Type B pancreatic cell (in vitro differentiated cells): ENCODE measurements around the gene DGKQ. TPM values are rescaled to one million over a fixed set of nuclear protein-coding genes. Genes with fewer than 3 reads are reported as not detected.
"Not testable (repeated sequence)": the region's sequence is repeated elsewhere in the genome, so short reads cannot be mapped to it uniquely, and the experiment has no call there.

ENCODE experiments used
- DNase-seq: peaks from one replicate; pipeline ENCODE4 v3.0.0; 2021; ENCODE audit warnings: mixed read lengths; ENCODE audit not compliant: unreplicated experiment; ENCODE audit errors: extremely low spot score
- H3K27ac Mint-ChIP-seq: 2 replicates; pipeline ENCODE4 v1.8.0; 2021; ENCODE audit warnings: mild to moderate bottlenecking, mixed read lengths
- H3K27me3 Mint-ChIP-seq: 2 replicates; pipeline ENCODE4 v1.8.0; 2021; ENCODE audit warnings: mixed read lengths
- H3K36me3 Mint-ChIP-seq: 2 replicates; pipeline ENCODE4 v1.8.0; 2021; ENCODE audit warnings: mixed read lengths
- H3K4me1 Mint-ChIP-seq: one replicate; pipeline ENCODE4 v1.8.0; 2021; ENCODE audit warnings: mixed read lengths; ENCODE audit not compliant: unreplicated experiment
- H3K4me3 Mint-ChIP-seq: 2 replicates; pipeline ENCODE4 v1.8.0; 2021; ENCODE audit warnings: mild to moderate bottlenecking, mixed read lengths
- H3K9me3 Mint-ChIP-seq: 2 replicates; pipeline ENCODE4 v1.8.0; 2021; ENCODE audit warnings: mixed read lengths
- total RNA-seq: library from RNA; stranded (reverse); gene quantifications from 2 replicates; pipeline ENCODE4 v1.2.1, GENCODE V29; 2021; ENCODE audit warnings: low replicate concordance
- TF ChIP-seq, protein P1 (sequence below): fragments of 200-600 bp; sonication (generic); conservative IDR thresholded peaks from 2 replicates; pipeline ENCODE4 v1.5.0; 2021; ENCODE audit warnings: antibody characterized with exemption, mild to moderate bottlenecking

Gene DGKQ
- total RNA-seq, 1 donor from 2014 or later, result 17.0 TPM

DNA sequence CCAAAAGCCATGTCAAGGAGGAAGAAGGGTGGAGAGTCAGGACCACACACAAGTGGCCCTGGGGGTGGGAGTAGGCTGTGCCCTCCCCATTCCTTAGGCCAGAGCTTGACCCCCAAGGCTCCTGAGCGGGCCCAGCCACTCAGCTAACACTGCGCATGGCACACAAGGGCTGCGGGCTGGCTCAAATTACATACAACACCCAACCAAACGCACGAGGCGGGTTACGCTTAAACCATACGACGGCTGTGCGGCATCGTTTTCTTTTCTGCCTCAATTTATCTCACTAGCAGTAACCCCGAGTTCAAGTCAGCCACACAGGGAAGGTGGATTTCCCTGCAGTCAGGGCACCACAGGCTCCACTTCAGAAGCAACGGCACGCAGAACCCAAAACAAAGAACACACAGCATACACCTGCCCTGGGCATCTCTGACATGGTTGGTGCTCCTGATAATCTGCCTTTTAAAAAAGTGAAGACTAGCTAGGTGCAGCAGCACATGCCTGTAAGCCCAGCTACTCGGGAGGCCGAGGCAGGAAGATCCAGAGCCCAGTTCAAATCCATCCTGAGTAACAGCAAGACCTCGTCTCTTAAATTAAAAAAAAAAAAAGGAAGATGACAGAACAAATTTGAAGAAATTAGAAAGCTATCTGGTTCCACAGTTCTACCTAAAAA is 44.1 kb downstream of the DGKQ start:
- Mint-ChIP-seq H3K4me3 (peak overlapping the region; percentile 51), H3K4me1 (peaks cover 45% of the 10 kb centered on the region), H3K36me3 (peaks cover 3% of the 10 kb centered on the region), H3K9me3 (no peaks in the 10 kb centered on the region), H3K27ac (peak overlapping the region; percentile 39), H3K27me3 (no peaks in the 10 kb centered on the region)
- no peak for DNase-seq
- TF ChIP-seq, protein P1, sequence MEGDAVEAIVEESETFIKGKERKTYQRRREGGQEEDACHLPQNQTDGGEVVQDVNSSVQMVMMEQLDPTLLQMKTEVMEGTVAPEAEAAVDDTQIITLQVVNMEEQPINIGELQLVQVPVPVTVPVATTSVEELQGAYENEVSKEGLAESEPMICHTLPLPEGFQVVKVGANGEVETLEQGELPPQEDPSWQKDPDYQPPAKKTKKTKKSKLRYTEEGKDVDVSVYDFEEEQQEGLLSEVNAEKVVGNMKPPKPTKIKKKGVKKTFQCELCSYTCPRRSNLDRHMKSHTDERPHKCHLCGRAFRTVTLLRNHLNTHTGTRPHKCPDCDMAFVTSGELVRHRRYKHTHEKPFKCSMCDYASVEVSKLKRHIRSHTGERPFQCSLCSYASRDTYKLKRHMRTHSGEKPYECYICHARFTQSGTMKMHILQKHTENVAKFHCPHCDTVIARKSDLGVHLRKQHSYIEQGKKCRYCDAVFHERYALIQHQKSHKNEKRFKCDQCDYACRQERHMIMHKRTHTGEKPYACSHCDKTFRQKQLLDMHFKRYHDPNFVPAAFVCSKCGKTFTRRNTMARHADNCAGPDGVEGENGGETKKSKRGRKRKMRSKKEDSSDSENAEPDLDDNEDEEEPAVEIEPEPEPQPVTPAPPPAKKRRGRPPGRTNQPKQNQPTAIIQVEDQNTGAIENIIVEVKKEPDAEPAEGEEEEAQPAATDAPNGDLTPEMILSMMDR, result no peak

GRCh38 chr4:927566-927965 is 45.8 kb downstream of the DGKQ start:
- H3K9me3 Mint-ChIP-seq, DNase-seq, H3K27ac Mint-ChIP-seq, H3K27me3 Mint-ChIP-seq, H3K4me3 Mint-ChIP-seq, H3K36me3 Mint-ChIP-seq: not testable (repeated sequence)
- H3K4me1 Mint-ChIP-seq, result peaks cover 46% of the 10 kb centered on the region

DNA sequence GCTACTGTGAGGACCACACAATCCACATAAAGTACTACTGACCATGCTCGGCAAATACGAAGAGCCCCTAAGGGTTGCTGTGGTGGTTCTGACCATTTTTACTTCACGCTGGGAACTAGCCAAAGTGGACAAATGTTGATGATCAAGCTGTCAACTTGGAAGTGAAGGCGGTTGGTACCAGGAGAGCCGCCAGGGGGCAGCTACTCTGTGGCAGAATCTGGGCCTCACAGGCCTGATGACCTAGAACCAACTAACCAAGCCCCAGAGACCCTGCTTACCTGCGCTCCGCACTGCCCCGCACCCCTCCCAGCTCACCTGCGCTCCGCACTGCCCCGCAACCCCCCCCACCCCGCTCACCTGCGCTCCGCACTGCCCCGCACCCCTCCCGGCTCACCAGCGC is 46.8 kb downstream of the DGKQ start:
- Mint-ChIP-seq H3K4me3 (no peak overlapping the region), H3K27ac (peak overlapping the region; percentile 21), H3K9me3 (no peaks in the 10 kb centered on the region), H3K4me1 (peaks cover 45% of the 10 kb centered on the region), H3K36me3 (peaks cover 9% of the 10 kb centered on the region), H3K27me3 (no peaks in the 10 kb centered on the region)
- no peak for DNase-seq
- TF ChIP-seq, protein P1, result peak; percentile 70

- Mint-ChIP-seq H3K27me3 (no peaks in the 10 kb centered on the region), H3K27ac (peak overlapping the region; percentile 21), H3K4me1 (peaks cover 41% of the 10 kb centered on the region), H3K36me3 (peaks cover 9% of the 10 kb centered on the region), H3K9me3 (no peaks in the 10 kb centered on the region), H3K4me3 (no peak overlapping the region)
- DNase-seq, result no peak
- TF ChIP-seq, protein P1, result no peak
Observed at GRCh38 chr4:925771-926500, 47.4 kb downstream of the DGKQ start.

DNA sequence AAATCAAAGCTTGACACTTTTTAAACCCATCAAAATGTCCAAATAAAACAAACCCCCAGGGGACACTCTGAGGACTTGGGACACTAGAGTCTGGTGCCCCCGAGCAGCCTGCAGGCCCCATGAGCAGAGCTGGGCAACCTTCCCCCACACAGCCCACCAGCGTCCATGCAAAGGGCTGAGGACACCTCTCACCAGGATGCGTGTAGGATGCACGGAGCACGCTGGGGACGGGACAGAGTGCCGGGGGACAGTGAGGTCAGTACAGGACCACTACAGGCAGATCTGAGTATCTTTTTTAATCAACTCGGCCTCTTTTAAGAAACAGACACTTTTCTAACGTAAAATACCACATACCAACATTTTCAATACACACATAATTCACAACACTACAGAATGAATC is 48.2 kb downstream of the DGKQ start:
- Mint-ChIP-seq H3K4me3 (no peak overlapping the region), H3K36me3 (peaks cover 9% of the 10 kb centered on the region), H3K9me3 (no peaks in the 10 kb centered on the region), H3K27ac (peak overlapping the region; percentile 54), H3K27me3 (no peaks in the 10 kb centered on the region), H3K4me1 (peaks cover 33% of the 10 kb centered on the region)
- TF ChIP-seq, protein P1, result no peak
- DNase-seq, result no peak
